Large intestine (tissue), 3 donors: ENCODE results near the gene APC. TPM values are rescaled to one million over a fixed set of nuclear protein-coding genes. Genes with fewer than 3 reads are reported as not detected.

Source experiments
- DNase-seq, 2 donors: peaks; one replicate each; pipeline versions ENCODE4 v3.0.0 to v3.0.0-alpha.2; 2013
- H3K27ac ChIP-seq: one replicate; pipeline ENCODE4 v1.5.1; 2013; ENCODE audit warnings: low read length
- H3K27me3 ChIP-seq: 2 replicates; pipeline ENCODE4 v1.6.1; 2013; ENCODE audit warnings: low read length; ENCODE audit not compliant: control insufficient read depth, insufficient read depth
- H3K36me3 ChIP-seq: 2 replicates; pipeline ENCODE4 v1.6.1; 2013; ENCODE audit warnings: low read length; ENCODE audit not compliant: control insufficient read depth, insufficient read depth
- H3K4me1 ChIP-seq: one replicate; pipeline ENCODE4 v1.6.1; 2013; ENCODE audit warnings: low read length; ENCODE audit not compliant: control insufficient read depth, insufficient read depth
- H3K4me3 ChIP-seq: one replicate; pipeline ENCODE4 v1.5.1; 2013; ENCODE audit warnings: low read length
- H3K9me3 ChIP-seq: one replicate; pipeline ENCODE4 v1.6.1; 2013; ENCODE audit warnings: mild to moderate bottlenecking, low read depth, low read length, moderate library complexity; ENCODE audit not compliant: control insufficient read depth
- WGBS: methylation state at CpG from one replicate; pipeline ENCODE4 v1.1.5; 2013; ENCODE audit warnings: low lambda C conversion rate; ENCODE audit not compliant: insufficient coverage; 5-methylcytosine and 5-hydroxymethylcytosine counted together
- polyA plus RNA-seq: library from polyadenylated mRNA; unstranded; fragments of 120-200 nt; gene quantifications from one replicate; pipeline ENCODE4 v1.2.1, GENCODE V29; 2013

APC gene
- polyA plus RNA-seq, 1 donor, result 33.7 TPM

DNA sequence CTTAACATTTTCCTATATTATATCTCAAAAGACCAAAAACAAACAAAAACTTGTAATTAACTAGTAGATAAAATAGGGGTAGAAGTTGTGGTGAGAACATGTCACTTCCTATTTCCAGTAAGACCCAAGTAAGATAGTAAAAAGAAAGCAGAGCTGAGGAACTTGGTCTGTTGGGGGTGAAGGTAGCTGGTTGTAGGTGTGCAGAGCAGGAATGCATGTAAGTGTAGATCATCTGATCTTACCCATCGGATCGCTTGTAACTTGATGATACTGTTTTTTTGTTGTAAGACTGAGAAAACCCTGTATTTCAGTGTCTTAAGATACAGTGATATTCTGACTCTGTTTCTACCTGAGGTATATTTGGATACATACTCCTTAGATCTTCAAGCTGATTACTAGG, 129.1 kb downstream of the APC start:
- DNase-seq, result no peak
- Histone ChIP-seq H3K9me3 (no peaks in the 10 kb centered on the region), H3K27ac (no peak overlapping the region), H3K4me1 (peaks cover 5% of the 10 kb centered on the region), H3K4me3 (no peak overlapping the region), H3K27me3 (no peaks in the 10 kb centered on the region), H3K36me3 (peaks cover 50% of the 10 kb centered on the region)
- WGBS, result no CpG with 5 or more reads among the region's 2 CpGs

GRCh38 chr5:112867411-112867810, 129.7 kb downstream of the APC start:
- WGBS, result 85% methylated on average over 4 of the region's 5 CpGs
- Histone ChIP-seq H3K9me3 (no peaks in the 10 kb centered on the region), H3K4me1 (peaks cover 1% of the 10 kb centered on the region), H3K36me3 (peaks cover 50% of the 10 kb centered on the region), H3K27me3 (no peaks in the 10 kb centered on the region), H3K4me3 (no peak overlapping the region), H3K27ac (no peak overlapping the region)
- no peak for DNase-seq

GRCh38 chr5:112869948-112870347, 132.3 kb downstream of the APC start:
- no peak overlapping the region for H3K27ac ChIP-seq
- no peak for DNase-seq
- H3K27me3 ChIP-seq, result no peaks in the 10 kb centered on the region
- no peak overlapping the region for H3K4me3 ChIP-seq
- peaks cover 41% of the 10 kb centered on the region for H3K36me3 ChIP-seq
- no peaks in the 10 kb centered on the region for H3K4me1 ChIP-seq
- H3K9me3 ChIP-seq, result no peaks in the 10 kb centered on the region
- no CpG with 5 or more reads among the region's 3 CpGs for WGBS

DNA sequence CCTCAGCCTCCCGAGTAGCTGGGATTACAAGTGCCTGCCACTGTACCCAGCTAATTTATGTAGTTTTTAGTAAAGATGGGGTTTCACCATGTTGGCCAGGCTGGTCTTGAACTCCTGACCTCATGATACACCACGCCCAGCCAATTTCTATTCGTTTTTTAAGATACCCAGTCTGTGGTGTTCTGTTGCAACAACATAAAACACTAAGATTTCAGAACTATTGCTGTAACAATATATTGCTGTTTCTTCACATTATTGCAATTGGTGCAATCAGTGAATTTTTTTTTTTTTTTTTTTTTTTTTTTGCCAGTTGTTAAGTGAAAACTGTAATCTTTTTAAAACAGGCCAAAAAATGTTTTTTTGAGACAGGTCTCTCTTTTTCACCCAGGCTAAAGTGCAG, 133.3 kb downstream of the APC start:
- DNase-seq, result no peak
- no peaks in the 10 kb centered on the region for H3K27me3 ChIP-seq
- no peak overlapping the region for H3K27ac ChIP-seq
- no peak overlapping the region for H3K4me3 ChIP-seq
- H3K36me3 ChIP-seq, result peaks cover 48% of the 10 kb centered on the region
- H3K4me1 ChIP-seq, result no peaks in the 10 kb centered on the region
- 50% methylated on average over 2 of the region's 3 CpGs for WGBS
- H3K9me3 ChIP-seq, result no peaks in the 10 kb centered on the region

DNA sequence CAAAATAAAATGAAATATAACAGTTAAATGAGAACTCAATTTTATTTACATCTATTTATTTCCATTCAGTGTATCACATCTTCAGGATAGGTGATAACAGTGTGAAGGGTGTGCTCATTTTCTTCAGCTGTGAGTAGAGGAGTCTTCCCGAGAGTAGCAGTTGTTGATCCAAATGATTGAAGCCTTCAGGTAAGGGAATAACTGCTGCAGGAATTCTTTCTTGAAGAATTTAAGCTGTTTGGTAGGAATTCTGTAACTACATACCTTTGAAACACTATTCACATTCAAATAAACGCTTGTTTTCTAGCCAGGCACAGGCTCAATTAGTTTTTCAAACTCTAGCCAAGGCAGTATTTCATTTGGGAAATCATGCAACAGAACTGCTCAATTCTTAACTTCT, 138.7 kb downstream of the APC start:
- 70% methylated on average over 2 of the region's 2 CpGs for WGBS
- no peak overlapping the region for H3K4me3 ChIP-seq
- no peak overlapping the region for H3K27ac ChIP-seq
- no peaks in the 10 kb centered on the region for H3K27me3 ChIP-seq
- peaks cover 31% of the 10 kb centered on the region for H3K36me3 ChIP-seq
- no peaks in the 10 kb centered on the region for H3K9me3 ChIP-seq
- no peaks in the 10 kb centered on the region for H3K4me1 ChIP-seq
- DNase-seq, result no peak

DNA sequence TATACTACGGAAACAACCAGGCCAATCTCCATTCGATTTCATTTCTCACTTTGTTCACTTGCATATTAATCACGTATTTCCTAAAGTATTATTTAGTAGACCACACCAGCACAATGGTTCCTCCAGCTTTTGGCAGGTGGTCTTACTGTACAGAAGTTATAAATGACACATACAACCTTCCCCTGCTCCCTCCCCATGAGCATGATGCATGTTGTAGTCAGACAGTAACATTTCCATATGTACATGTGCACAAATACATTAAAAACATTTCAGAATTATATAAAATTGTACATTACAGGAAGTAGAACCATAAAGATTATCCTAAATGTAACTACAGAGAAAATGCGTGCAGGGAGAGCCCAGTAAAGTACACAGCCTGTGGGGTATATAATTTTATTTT, 140.4 kb downstream of the APC start:
- Histone ChIP-seq H3K27ac (no peak overlapping the region), H3K4me1 (no peaks in the 10 kb centered on the region), H3K9me3 (no peaks in the 10 kb centered on the region), H3K27me3 (no peaks in the 10 kb centered on the region), H3K36me3 (peaks cover 45% of the 10 kb centered on the region), H3K4me3 (no peak overlapping the region)
- WGBS, result 100% methylated on average over 1 of the region's 4 CpGs
- DNase-seq, result no peak

GRCh38 chr5:112878760-112879159, 141.1 kb downstream of the APC start:
- no peaks in the 10 kb centered on the region for H3K4me1 ChIP-seq
- no peak overlapping the region for H3K4me3 ChIP-seq
- no peaks in the 10 kb centered on the region for H3K9me3 ChIP-seq
- no peak overlapping the region for H3K27ac ChIP-seq
- no CpG with 5 or more reads among the region's 4 CpGs for WGBS
- DNase-seq, result no peak
- H3K36me3 ChIP-seq, result peaks cover 45% of the 10 kb centered on the region
- no peaks in the 10 kb centered on the region for H3K27me3 ChIP-seq

- H3K9me3 ChIP-seq, result no peaks in the 10 kb centered on the region
- WGBS, result no CpG with 5 or more reads among the region's 2 CpGs
- peaks cover 54% of the 10 kb centered on the region for H3K36me3 ChIP-seq
- DNase-seq, result no peak
- H3K4me3 ChIP-seq, result no peak overlapping the region
- H3K27ac ChIP-seq, result no peak overlapping the region
- H3K4me1 ChIP-seq, result no peaks in the 10 kb centered on the region
- no peaks in the 10 kb centered on the region for H3K27me3 ChIP-seq
Measured at GRCh38 chr5:112880219-112880964, 142.7 kb downstream of the APC start.

DNA sequence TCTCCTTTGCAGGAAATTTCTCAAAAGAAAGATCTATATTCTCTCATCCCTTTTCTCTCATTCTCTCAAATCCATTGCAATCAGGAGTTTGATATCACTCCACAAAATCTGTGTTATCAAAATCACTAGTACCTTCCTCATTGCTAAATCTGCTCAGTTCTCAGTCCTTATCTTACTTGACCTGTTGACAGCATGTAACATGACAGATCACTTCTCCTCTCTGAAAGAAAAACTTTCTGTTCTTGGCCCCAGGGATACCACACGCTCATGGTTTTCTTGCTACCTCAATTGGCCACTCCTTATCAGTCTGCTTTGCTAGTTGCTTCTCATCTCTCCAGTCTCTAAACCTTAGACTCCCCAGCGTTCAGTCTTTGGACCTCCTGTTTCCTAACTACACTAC, 145.5 kb downstream of the APC start:
- Histone ChIP-seq H3K36me3 (peaks cover 59% of the 10 kb centered on the region), H3K27ac (no peak overlapping the region), H3K4me3 (no peak overlapping the region), H3K9me3 (no peaks in the 10 kb centered on the region), H3K27me3 (no peaks in the 10 kb centered on the region), H3K4me1 (no peaks in the 10 kb centered on the region)
- 60% methylated on average over 1 of the region's 2 CpGs for WGBS
- peak in 1 of 2 donors; percentile 10 for DNase-seq

DNA sequence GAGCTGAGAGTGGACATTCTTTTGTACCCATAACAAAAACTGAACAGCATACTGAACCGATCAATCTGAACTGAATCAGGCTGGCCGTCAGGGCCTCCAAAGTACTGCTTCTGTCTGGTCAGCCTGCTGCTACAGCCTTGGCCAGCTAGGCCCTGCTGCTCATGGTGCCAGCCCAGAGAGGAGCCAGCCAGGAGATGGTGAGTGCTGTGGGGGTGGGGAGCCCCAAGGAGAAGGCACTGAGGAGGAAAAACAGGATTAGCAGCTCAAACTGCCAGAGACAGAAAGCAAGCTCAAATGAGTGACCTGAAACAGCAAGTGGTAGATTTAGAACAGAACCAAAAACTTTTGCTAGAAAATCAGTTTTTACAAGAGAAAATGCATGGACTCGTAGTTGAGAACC, 147.3 kb downstream of the APC start:
- 100% methylated on average over 1 of the region's 3 CpGs for WGBS
- Histone ChIP-seq H3K27ac (no peak overlapping the region), H3K27me3 (no peaks in the 10 kb centered on the region), H3K9me3 (no peaks in the 10 kb centered on the region), H3K4me3 (no peak overlapping the region), H3K36me3 (peaks cover 55% of the 10 kb centered on the region), H3K4me1 (no peaks in the 10 kb centered on the region)
- DNase-seq, result no peak

GRCh38 chr5:112886975-112887374, 149.3 kb downstream of the APC start:
- Histone ChIP-seq H3K4me3 (no peak overlapping the region), H3K4me1 (no peaks in the 10 kb centered on the region), H3K36me3 (peaks cover 47% of the 10 kb centered on the region), H3K9me3 (no peaks in the 10 kb centered on the region), H3K27ac (no peak overlapping the region), H3K27me3 (no peaks in the 10 kb centered on the region)
- WGBS, result no CpG with 5 or more reads among the region's 4 CpGs
- no peak for DNase-seq
